HG03108 (cell line): Measurements from ENCODE around the gene PEPD.

Experiments used
- ATAC-seq: cut with Tn5 transposase; IDR thresholded peaks from one replicate; pipeline ENCODE4 v1.9.1; 2021; ENCODE audit warnings: moderate library complexity; ENCODE audit not compliant: unreplicated experiment

PEPD gene

GRCh38 chr19:33442706-33443105 is 78.9 kb downstream of the PEPD start:
- no peak for ATAC-seq

DNA sequence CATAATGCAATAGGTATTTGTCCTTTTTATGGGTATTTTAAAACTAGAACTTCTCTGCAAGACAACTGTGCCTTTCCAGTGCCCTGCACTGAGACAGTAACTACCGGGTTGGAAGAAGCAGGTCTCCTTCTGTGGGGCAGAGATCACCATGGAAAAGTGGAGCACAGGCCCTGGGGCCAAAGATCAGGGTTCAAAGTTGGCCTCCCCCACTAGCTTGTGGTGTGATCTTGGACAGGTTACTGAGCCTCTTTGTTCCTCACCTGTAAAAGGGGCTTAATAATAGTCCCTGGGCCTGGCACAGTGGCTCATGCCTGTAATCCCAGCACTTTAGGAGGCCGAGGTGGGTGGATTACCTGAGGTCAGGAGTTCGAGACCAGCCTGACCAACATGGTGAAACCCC is 79.8 kb downstream of the PEPD start:
- no peak for ATAC-seq

DNA sequence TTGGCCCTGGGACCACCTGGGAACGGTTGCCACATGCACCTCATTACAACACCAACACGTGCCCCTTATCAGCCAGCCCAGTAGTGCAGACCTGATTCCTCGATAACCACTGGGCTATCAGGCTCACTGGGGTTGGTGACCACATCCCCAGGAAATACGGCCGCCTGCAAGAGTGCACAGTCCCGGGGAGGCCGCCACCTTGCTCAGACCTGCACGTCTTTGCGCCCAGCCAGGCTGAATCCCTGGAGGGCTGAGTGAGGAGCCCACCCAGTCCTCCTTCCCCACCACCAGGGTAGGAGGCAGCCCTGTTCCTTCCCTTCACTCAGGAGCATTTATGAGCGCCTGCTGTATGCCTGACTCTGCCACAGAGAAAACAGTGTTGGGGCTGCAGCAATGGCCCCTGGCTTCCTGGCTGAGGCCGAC is 80.3 kb downstream of the PEPD start:
- no peak for ATAC-seq

GRCh38 chr19:33440682-33441081 is 80.9 kb downstream of the PEPD start:
- ATAC-seq, result no peak

- no peak for ATAC-seq
Measured at GRCh38 chr19:33440241-33440640, 81.3 kb downstream of the PEPD start.

DNA sequence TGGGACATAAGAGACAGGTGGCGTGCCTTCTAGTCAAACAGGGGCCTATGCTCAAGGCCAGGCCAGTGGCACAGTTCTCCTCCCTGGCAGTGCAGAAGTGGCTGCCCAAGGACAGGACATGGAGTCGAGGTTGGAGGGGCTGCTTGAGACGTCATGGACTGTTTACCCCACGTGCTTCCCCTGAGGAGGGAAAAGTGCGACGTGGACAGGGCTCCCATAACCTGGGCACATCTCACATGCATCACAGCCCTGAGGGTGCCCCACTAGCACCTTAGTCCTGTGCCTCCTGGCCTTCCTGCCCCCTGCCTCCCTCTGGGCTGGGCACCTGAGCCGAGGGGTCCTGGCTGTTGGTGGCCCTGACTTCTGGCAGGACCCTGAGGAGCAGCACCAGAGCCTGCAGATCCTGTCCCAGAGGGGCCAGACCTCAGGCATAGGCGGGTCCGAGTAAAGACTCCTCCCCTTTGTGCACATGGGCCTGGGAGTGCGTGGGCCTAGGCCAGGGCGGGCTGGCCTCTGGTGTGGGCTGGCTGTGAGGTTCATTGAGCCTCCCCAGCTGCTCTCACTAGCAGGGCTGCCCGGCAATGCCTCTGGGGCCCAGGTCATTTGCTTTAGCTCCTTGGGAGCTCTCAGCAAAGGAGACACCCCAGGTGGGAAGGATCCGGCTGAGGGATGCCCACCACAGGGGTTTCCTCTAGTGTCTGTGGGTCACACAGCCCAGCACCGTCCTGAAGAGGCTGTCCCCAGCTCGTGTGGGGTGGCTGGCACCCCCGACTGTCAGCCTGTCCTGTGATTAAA is 82.4 kb downstream of the PEPD start:
- ATAC-seq, result no peak

DNA sequence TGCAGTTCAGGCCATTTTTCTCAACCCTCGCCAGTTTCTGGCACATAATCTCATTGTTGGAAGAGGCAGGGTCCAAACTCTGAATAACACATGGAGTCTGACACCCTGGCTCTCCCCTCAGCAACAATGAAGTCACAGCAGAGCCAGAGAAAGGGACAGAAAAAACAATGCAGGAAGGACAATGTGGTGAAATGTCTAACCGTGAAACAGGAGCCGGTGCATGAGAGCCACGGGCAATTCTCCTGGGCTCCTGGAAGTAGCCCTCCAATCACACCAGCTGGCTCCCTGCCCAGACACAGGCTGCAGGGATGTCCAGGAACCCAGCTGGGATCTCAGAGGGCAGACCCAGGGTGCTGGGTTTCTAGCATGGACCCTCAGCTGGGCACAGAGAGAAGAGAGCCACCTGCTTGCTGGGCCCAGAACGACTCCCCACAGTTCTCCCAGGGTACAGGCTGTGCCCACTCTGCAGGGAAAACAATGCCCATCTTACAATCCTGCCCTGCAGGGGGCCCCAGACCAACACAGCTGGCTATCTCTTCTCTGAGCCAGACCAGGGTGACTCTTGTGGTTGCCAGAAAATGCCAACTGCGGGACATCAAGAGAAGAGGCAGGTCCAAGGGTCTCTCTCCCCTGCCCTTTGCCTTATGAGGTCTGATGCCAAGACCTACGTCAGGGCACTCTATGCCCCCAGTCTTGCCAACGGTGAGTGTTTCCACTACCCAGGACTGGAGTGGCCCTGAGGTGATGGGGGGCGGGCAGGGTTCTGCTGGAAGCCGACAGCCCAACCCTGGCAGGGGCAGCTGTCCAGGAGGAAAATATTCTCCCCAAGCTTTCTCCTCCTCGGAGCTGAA is 83.5 kb downstream of the PEPD start:
- ATAC-seq, result no peak

GRCh38 chr19:33437393-33437820 is 84.2 kb downstream of the PEPD start:
- ATAC-seq, result no peak

- no peak for ATAC-seq
Measured at GRCh38 chr19:33436360-33437345, 84.9 kb downstream of the PEPD start.

- ATAC-seq, result no peak
Measured at GRCh38 chr19:33435706-33436359, 85.8 kb downstream of the PEPD start.

DNA sequence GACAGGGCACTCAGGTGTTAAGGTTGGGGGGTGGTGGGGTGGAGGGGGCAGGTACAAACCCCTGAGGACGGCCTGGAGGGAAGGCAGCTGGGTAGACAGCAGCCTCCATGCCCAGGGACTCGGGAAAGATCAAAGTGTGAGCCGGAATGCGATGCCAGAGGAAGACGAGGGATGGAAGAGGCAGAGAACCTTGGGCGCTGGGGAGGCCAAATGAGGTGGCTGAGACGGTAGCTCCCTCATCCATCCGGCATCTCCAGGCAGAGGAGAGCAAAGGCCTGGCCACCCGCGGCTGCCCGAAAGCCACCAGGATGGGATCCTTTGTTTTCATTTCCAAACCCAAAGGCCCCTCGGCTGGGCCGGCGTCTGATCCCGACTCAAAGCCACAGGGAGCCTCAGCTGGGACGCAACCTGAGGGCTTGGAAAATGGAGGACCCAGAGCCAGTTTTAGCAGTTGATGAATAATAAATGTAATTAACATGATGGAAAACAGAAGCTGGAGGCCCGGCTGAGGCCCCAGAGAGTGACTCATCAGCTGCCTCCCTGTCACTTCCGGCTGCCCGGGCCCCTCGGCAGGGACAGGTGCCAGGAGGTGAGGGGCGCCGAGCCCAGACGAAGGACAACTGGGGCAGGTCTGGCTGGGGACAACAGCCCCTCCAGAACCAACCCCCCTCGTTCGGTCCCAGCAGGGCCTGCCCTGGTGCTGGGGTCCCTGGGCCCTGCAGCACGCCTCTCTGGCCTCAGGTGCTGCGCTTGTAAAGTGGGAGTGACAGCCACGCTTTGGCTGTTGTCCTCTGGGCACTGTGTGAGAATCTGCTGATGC is 86.5 kb downstream of the PEPD start:
- ATAC-seq, result no peak

- ATAC-seq, result no peak
Measured at GRCh38 chr19:33434069-33434885, 87.3 kb downstream of the PEPD start.

GRCh38 chr19:33432446-33433170 is 89.0 kb downstream of the PEPD start:
- ATAC-seq, result no peak

DNA sequence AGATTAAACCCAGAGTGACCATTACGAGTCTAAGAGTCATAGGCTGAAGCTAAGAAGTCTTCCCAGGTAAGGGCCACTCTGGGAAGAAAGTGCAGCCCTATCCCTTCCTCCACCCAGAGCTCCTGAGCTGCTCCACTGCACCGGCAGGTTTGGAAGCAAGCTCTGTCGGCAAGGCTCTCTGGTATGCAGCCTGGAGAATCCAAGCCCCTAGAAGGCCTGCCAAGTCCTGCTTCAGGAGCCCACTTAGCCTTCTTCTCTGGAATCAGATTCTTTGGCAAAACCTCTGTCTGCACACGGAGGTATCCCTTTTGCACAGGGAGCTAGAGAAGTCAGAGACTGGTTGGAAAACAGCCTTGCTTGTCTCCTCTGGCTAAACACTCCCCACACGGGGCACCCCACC is 89.6 kb downstream of the PEPD start:
- ATAC-seq, result no peak

DNA sequence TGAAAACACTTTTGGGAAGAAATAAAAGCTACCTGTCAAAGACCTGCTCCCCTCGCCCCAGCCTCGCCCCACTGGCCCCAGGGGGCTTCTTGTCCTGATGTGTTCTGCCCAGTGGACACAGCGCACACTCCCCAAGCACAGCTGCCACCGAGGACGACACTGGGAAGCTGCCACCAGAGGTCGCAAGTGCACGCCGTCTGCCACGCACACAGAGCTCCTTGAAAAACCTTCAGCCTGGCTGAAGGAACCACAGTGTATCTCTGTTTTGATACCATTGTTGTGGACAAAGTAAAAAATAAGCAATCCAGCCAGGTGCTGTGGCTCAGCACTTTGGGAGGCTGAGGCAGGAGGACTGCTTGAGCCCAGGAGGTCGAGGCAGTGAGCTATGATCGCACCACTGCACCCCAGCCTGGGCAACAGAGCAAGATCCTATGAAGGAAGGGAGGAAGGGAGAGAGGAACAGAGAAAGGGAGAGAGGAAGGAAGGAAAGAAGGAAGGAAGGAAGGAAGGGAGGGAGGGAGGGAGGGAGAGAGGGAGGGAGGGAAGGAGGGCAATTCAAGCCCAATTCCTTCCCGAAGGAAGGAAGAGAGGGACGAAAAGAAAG is 90.8 kb downstream of the PEPD start:
- no peak for ATAC-seq

- ATAC-seq, result no peak
Measured at GRCh38 chr19:33429891-33430673, 91.5 kb downstream of the PEPD start.

GRCh38 chr19:33428627-33429125 is 92.9 kb downstream of the PEPD start:
- ATAC-seq, result no peak
